H9 (cell line): Measurements from ENCODE around the gene PHACTR2. TPM values are rescaled to one million over a fixed set of nuclear protein-coding genes. Genes with fewer than 3 reads are reported as not detected.
A peak's percentile ranks its signal among the peaks of the same experiment; 100 is the strongest.

Experiments used
- DNase-seq: peaks from one replicate; pipeline ENCODE4 v3.0.0-alpha.2; 2017
- H2AFZ ChIP-seq: one replicate; pipeline ENCODE4 v1.6.1; 2013; ENCODE audit warnings: mild to moderate bottlenecking, low read length, control low read depth, moderate library complexity
- H2AK5ac ChIP-seq: 2 replicates; pipeline ENCODE4 v1.6.1; 2013; ENCODE audit warnings: low read length, control low read depth, mixed read lengths; ENCODE audit not compliant: insufficient read length
- H2BK120ac ChIP-seq: one replicate; pipeline ENCODE4 v1.6.1; 2013; ENCODE audit warnings: low read depth, mild to moderate bottlenecking, low read length, control low read depth, inconsistent platforms; ENCODE audit not compliant: poor library complexity, severe bottlenecking
- H2BK12ac ChIP-seq: 2 replicates; pipeline ENCODE4 v1.6.1; 2013; ENCODE audit warnings: low read length, control low read depth, mixed read lengths, low read depth; ENCODE audit not compliant: insufficient read length
- H2BK15ac ChIP-seq: 2 replicates; pipeline ENCODE4 v1.6.1; 2013; ENCODE audit warnings: low read depth, low read length, control low read depth
- H2BK20ac ChIP-seq: one replicate; pipeline ENCODE4 v1.6.1; 2013; ENCODE audit warnings: low read depth, mild to moderate bottlenecking, low read length, control low read depth, inconsistent platforms; ENCODE audit not compliant: poor library complexity, severe bottlenecking
- H2BK5ac ChIP-seq: 2 replicates; pipeline ENCODE4 v1.6.1; 2013; ENCODE audit warnings: low read length, control low read depth, mixed read lengths; ENCODE audit not compliant: insufficient read length
- H3K14ac ChIP-seq: 2 replicates; pipeline ENCODE4 v1.6.1; 2013; ENCODE audit warnings: low read length, control low read depth; ENCODE audit not compliant: insufficient read depth
- H3K18ac ChIP-seq: 2 replicates; pipeline ENCODE4 v1.6.1; 2013; ENCODE audit warnings: low read depth, mild to moderate bottlenecking, mixed read lengths, low read length, control low read depth; ENCODE audit not compliant: insufficient read length
- H3K23ac ChIP-seq: 2 replicates; pipeline ENCODE4 v1.6.1; 2013; ENCODE audit warnings: low read length, control low read depth, mixed read lengths, low read depth; ENCODE audit not compliant: insufficient read length
- H3K23me2 ChIP-seq: 2 replicates; pipeline ENCODE4 v1.6.1; 2013; ENCODE audit warnings: low read depth, mild to moderate bottlenecking, mixed read lengths, low read length, control low read depth; ENCODE audit not compliant: insufficient read length, poor library complexity, severe bottlenecking
- H3K27ac ChIP-seq: 2 replicates; pipeline ENCODE4 v1.5.1; 2013; ENCODE audit warnings: low read length, control low read depth, mixed read lengths, low read depth; ENCODE audit not compliant: insufficient read length
- H3K27me3 ChIP-seq: 2 replicates; pipeline ENCODE4 v1.6.1; 2013; ENCODE audit warnings: low read length, control low read depth, inconsistent platforms; ENCODE audit not compliant: insufficient read depth
- H3K4ac ChIP-seq: 2 replicates; pipeline ENCODE4 v1.6.1; 2013; ENCODE audit warnings: low read depth, mild to moderate bottlenecking, control low read depth, inconsistent platforms, low read length, moderate library complexity
- H3K4me1 ChIP-seq: 2 replicates; pipeline ENCODE4 v1.6.1; 2013; ENCODE audit warnings: low read length, control low read depth, inconsistent platforms; ENCODE audit not compliant: insufficient read depth
- H3K4me2 ChIP-seq: 2 replicates; pipeline ENCODE4 v1.6.1; 2013; ENCODE audit warnings: low read length, control low read depth, mixed read lengths; ENCODE audit not compliant: insufficient read length, insufficient read depth
- H3K56ac ChIP-seq: 2 replicates; pipeline ENCODE4 v1.6.1; 2013; ENCODE audit warnings: low read depth, mild to moderate bottlenecking, mixed read lengths, low read length, control low read depth; ENCODE audit not compliant: insufficient read length
- H3K79me1 ChIP-seq: 2 replicates; pipeline ENCODE4 v1.6.1; 2013; ENCODE audit warnings: low read depth, mild to moderate bottlenecking, moderate library complexity, low read length, control low read depth, inconsistent platforms; ENCODE audit not compliant: insufficient read depth, poor library complexity, severe bottlenecking
- H3K79me2 ChIP-seq: 2 replicates; pipeline ENCODE4 v1.6.1; 2013; ENCODE audit warnings: low read length, control low read depth, inconsistent platforms; ENCODE audit not compliant: insufficient read depth
- H3K9ac ChIP-seq: 2 replicates; pipeline ENCODE4 v1.6.1; 2013; ENCODE audit warnings: low read length, control low read depth, mixed read lengths; ENCODE audit not compliant: insufficient read length; ENCODE audit errors: extremely low read depth
- H3K9me3 ChIP-seq: one replicate; pipeline ENCODE4 v1.6.1; 2013; ENCODE audit warnings: low read depth, low read length, inconsistent platforms; ENCODE audit not compliant: control insufficient read depth
- H3T11ph ChIP-seq: one replicate; pipeline ENCODE4 v1.6.1; 2013; ENCODE audit warnings: mild to moderate bottlenecking, low read length, control low read depth, inconsistent platforms
- H4K20me1 ChIP-seq: one replicate; pipeline ENCODE4 v1.6.1; 2013; ENCODE audit not compliant: control insufficient read depth, insufficient read length, insufficient read depth
- H4K5ac ChIP-seq: 2 replicates; pipeline ENCODE4 v1.6.1; 2013; ENCODE audit warnings: low read depth, mild to moderate bottlenecking, mixed read lengths, low read length, control low read depth; ENCODE audit not compliant: insufficient read length
- H4K8ac ChIP-seq: replicated peaks from 2 replicates; pipeline ENCODE4 v1.6.1; 2013; ENCODE audit warnings: low read length, control low read depth, mixed read lengths, low read depth; ENCODE audit not compliant: insufficient read length
- H4K91ac ChIP-seq: 2 replicates; pipeline ENCODE4 v1.6.1; 2013; ENCODE audit warnings: low read depth, mild to moderate bottlenecking, moderate library complexity, mixed read lengths, low read length, control low read depth; ENCODE audit not compliant: insufficient read length
- H3K27ac Mint-ChIP-seq, 3 experiments: 2 replicates in 2 of 3; 3 replicates in 1 of 3; pipeline ENCODE4 v1.8.0; 2020 to 2021; ENCODE audit warnings: mixed read lengths in 3 of 3, mild to moderate bottlenecking in 1 of 3, moderate library complexity in 1 of 3
- H3K27me3 Mint-ChIP-seq: 2 replicates; pipeline ENCODE4 v1.8.0; 2021; ENCODE audit warnings: low read depth, mild to moderate bottlenecking, moderate library complexity, mixed read lengths
- H3K36me3 Mint-ChIP-seq, 3 experiments: 2 replicates in 2 of 3; 3 replicates in 1 of 3; pipeline ENCODE4 v1.8.0; 2020 to 2021; ENCODE audit warnings: low read depth in 3 of 3, mixed read lengths in 3 of 3; ENCODE audit not compliant: insufficient read depth in 1 of 3
- H3K4me1 Mint-ChIP-seq, 2 experiments: 2 replicates each; pipeline ENCODE4 v1.8.0; 2020; ENCODE audit warnings: mixed read lengths in 2 of 2
- H3K4me3 Mint-ChIP-seq, 2 experiments: 2 replicates in 1 of 2; 3 replicates in 1 of 2; pipeline ENCODE4 v1.8.0; 2020 to 2021; ENCODE audit warnings: mild to moderate bottlenecking in 2 of 2, mixed read lengths in 2 of 2, moderate library complexity in 1 of 2
- H3K9me3 Mint-ChIP-seq, 2 experiments: 2 replicates in 1 of 2; 3 replicates in 1 of 2; pipeline ENCODE4 v1.8.0; 2020; ENCODE audit warnings: mild to moderate bottlenecking in 2 of 2, mixed read lengths in 2 of 2, moderate library complexity in 1 of 2
- CTCF ChIP-seq: fragments of 200-600 bp; sonication (generic); conservative IDR thresholded peaks from 3 replicates; pipeline ENCODE4 v1.8.0; 2021; ENCODE audit warnings: antibody characterized with exemption, mild to moderate bottlenecking
- WGBS: extraction: QIAGEN DNeasy Blood & Tissue Kit; methylation state at CpG from one replicate; pipeline ENCODE4 v1.1.7; 2013; ENCODE audit warnings: missing lambda C conversion rate, low lambda C conversion rate, mixed read lengths; ENCODE audit not compliant: insufficient read length; ENCODE audit errors: extremely low coverage; 5-methylcytosine and 5-hydroxymethylcytosine counted together
- total RNA-seq: library from RNA; stranded (reverse); gene quantifications from 2 replicates; pipeline ENCODE4 v1.2.1, GENCODE V29; 2021

The PHACTR2 gene
- total RNA-seq, 1 experiment from 2014 or later = 131 TPM

GRCh38 chr6:143674483-143675381, 3.0 kb upstream of the PHACTR2 start:
- Histone ChIP-seq H3K9me3 (no peaks in the 10 kb centered on the region), H3K18ac (no peak overlapping the region), H4K20me1 (no peaks in the 10 kb centered on the region), H2BK15ac (no peak overlapping the region), H2BK5ac (no peak overlapping the region), H3K23ac (no peak overlapping the region), H4K8ac (no peak overlapping the region), H3K4me1 (peaks cover 13% of the 10 kb centered on the region; the same call in 1 of the 2 replicates), H3K9ac (no peak overlapping the region), H4K5ac (no peak overlapping the region), H3K27ac (peak overlapping the region; percentile 61), H3K27me3 (no peaks in the 10 kb centered on the region), H3K14ac (no peak overlapping the region), H3K56ac (no peak overlapping the region), H3K79me2 (peaks cover 3% of the 10 kb centered on the region; the same call in 1 of the 2 replicates), H4K91ac (peak overlapping the region; percentile 18), H3T11ph (peak overlapping the region; percentile 74), H2BK120ac (no peak overlapping the region), H3K4ac (no peak overlapping the region), H3K4me2 (no peak overlapping the region), H2BK12ac (peak overlapping the region; percentile 90), H3K79me1 (peaks cover 3% of the 10 kb centered on the region), H2AFZ (no peak overlapping the region), H2AK5ac (no peak overlapping the region), H2BK20ac (no peak overlapping the region), H3K23me2 (peaks cover 3% of the 10 kb centered on the region)
- Mint-ChIP-seq H3K27ac (peak overlapping the region; percentile 51 to 96 (median 86); a peak in 6 of 7 replicates), H3K9me3 (peaks cover 0 to 4% of the 10 kb centered on the region in 2 experiments; a peak in 2 of 5 replicates), H3K27me3 (no peaks in the 10 kb centered on the region), H3K36me3 (peaks cover 0 to 10% (median 3%) of the 10 kb centered on the region in 3 experiments; a peak in 2 of 7 replicates), H3K4me1 (peaks cover 50 to 51% of the 10 kb centered on the region in 2 experiments), H3K4me3 (peak overlapping the region; percentile 6 to 39; a peak in 2 of 5 replicates)
- TF ChIP-seq CTCF = no peak
- no peak for DNase-seq
- WGBS = no CpG with 5 or more reads among the region's 3 CpGs
